GM18861 (cell line): ENCODE results near the gene KDF1.
"Not testable (repeated sequence)": the region's sequence is repeated elsewhere in the genome, so short reads cannot be mapped to it uniquely, and the experiment has no call there.

Experiments used
- ATAC-seq: cut with Tn5 transposase; IDR thresholded peaks from one replicate; pipeline ENCODE4 v1.9.1; 2021; ENCODE audit not compliant: unreplicated experiment

The KDF1 gene

GRCh38 chr1:26994787-26995517, 34.7 kb upstream of the KDF1 start:
- no peak for ATAC-seq

- ATAC-seq: no peak
Observed at GRCh38 chr1:26994020-26994786, 33.9 kb upstream of the KDF1 start.

GRCh38 chr1:26993237-26994019, 33.2 kb upstream of the KDF1 start, which contains the start of gene TRNP1:
Gene TRNP1 (plus strand): TSS chr1:26993692. CDS start chr1:26993787, 95 bp downstream.
- ATAC-seq: no peak

- no peak for ATAC-seq
Observed at GRCh38 chr1:26991310-26992116, 31.2 kb upstream of the KDF1 start.

- ATAC-seq: not testable (repeated sequence)
Observed at GRCh38 chr1:26989403-26990109, 29.3 kb upstream of the KDF1 start.

GRCh38 chr1:26986658-26987057, 26.4 kb upstream of the KDF1 start:
- no peak for ATAC-seq

- no peak for ATAC-seq
Observed at GRCh38 chr1:26984291-26984690, 24.0 kb upstream of the KDF1 start.

- ATAC-seq: no peak
Observed at GRCh38 chr1:26983863-26984262, 23.6 kb upstream of the KDF1 start.

GRCh38 chr1:26981146-26981846, 21.0 kb upstream of the KDF1 start:
- no peak for ATAC-seq

- no peak for ATAC-seq
Observed at GRCh38 chr1:26978901-26979300, 18.6 kb upstream of the KDF1 start.

- no peak for ATAC-seq
Observed at GRCh38 chr1:26976621-26977510, 16.6 kb upstream of the KDF1 start.

- no peak for ATAC-seq
Observed at GRCh38 chr1:26972821-26973220, 12.6 kb upstream of the KDF1 start.

- ATAC-seq: no peak
Observed at GRCh38 chr1:26972390-26972789, 12.1 kb upstream of the KDF1 start.

GRCh38 chr1:26971590-26971989, 11.3 kb upstream of the KDF1 start:
- no peak for ATAC-seq

- ATAC-seq: no peak
Observed at GRCh38 chr1:26970810-26971209, 10.5 kb upstream of the KDF1 start.

- ATAC-seq: no peak
Observed at GRCh38 chr1:26965628-26966027, 5.4 kb upstream of the KDF1 start.

- no peak for ATAC-seq
Observed at GRCh38 chr1:26965213-26965612, 4.9 kb upstream of the KDF1 start.

GRCh38 chr1:26961826-26962225, 1.6 kb upstream of the KDF1 start:
- no peak for ATAC-seq

- ATAC-seq: no peak
Observed at GRCh38 chr1:26960625-26960966, 328 bp upstream of the KDF1 start.
